Fibroblast of lung (primary cell): Measurements from ENCODE around the gene TIAM1. TPM values are rescaled to one million over a fixed set of nuclear protein-coding genes. Genes with fewer than 3 reads are reported as not detected.
"Not testable (repeated sequence)": the region's sequence is repeated elsewhere in the genome, so short reads cannot be mapped to it uniquely, and the experiment has no call there.

Experiments
- DNase-seq, 2 donors: peaks; one replicate each; pipeline versions ENCODE4 v3.0.0 to v3.0.0-alpha.2; 2010; ENCODE audit warnings: low read depth in 2 of 2
- H2AFZ ChIP-seq: 2 replicates; pipeline ENCODE4 v1.5.1; 2012; ENCODE audit warnings: low read length, control low read depth, inconsistent platforms
- H3K27ac ChIP-seq: 2 replicates; pipeline ENCODE4 v1.5.1; 2011; ENCODE audit warnings: low read length, control low read depth; ENCODE audit not compliant: insufficient read depth
- H3K27me3 ChIP-seq: 2 replicates; pipeline ENCODE4 v1.5.1; 2011; ENCODE audit warnings: mild to moderate bottlenecking, low read length; ENCODE audit not compliant: control insufficient read depth, insufficient read depth
- H3K36me3 ChIP-seq: 2 replicates; pipeline ENCODE4 v1.5.1; 2011; ENCODE audit warnings: low read length; ENCODE audit not compliant: control insufficient read depth, insufficient read depth
- H3K4me1 ChIP-seq: 2 replicates; pipeline ENCODE4 v1.5.1; 2011; ENCODE audit warnings: low read length; ENCODE audit not compliant: control insufficient read depth, insufficient read depth; ENCODE audit errors: extremely low read depth
- H3K4me2 ChIP-seq: 2 replicates; pipeline ENCODE4 v1.5.1; 2011; ENCODE audit warnings: low read length, control low read depth; ENCODE audit not compliant: insufficient read depth; ENCODE audit errors: extremely low read depth
- H3K4me3 ChIP-seq, 4 experiments: fragments of 200-600 bp in 1 of 4; sonication (generic) in 1 of 4; replicated peaks in 1 of 4; 2 replicates each; pipeline ENCODE4 v1.5.1; 2011 to 2016; ENCODE audit warnings: low read length in 4 of 4, low read depth in 3 of 4, mild to moderate bottlenecking in 3 of 4, control low read depth in 2 of 4, inconsistent platforms in 1 of 4, mixed read lengths in 1 of 4; ENCODE audit not compliant: insufficient read depth in 1 of 4; ENCODE audit errors: control extremely low read depth in 1 of 4
- H3K79me2 ChIP-seq: 2 replicates; pipeline ENCODE4 v1.5.1; 2012; ENCODE audit warnings: mild to moderate bottlenecking, low read length, inconsistent platforms; ENCODE audit not compliant: control insufficient read depth, insufficient read depth
- H3K9ac ChIP-seq: 2 replicates; pipeline ENCODE4 v1.5.1; 2011; ENCODE audit warnings: mild to moderate bottlenecking, low read length, control low read depth; ENCODE audit not compliant: insufficient read depth
- H3K9me3 ChIP-seq: 2 replicates; pipeline ENCODE4 v1.5.1; 2012; ENCODE audit warnings: low read depth, low read length; ENCODE audit not compliant: control insufficient read depth, insufficient read depth
- H4K20me1 ChIP-seq: 2 replicates; pipeline ENCODE4 v1.5.1; 2011; ENCODE audit warnings: low read length; ENCODE audit not compliant: control insufficient read depth, insufficient read depth; ENCODE audit errors: extremely low read depth
- CTCF ChIP-seq, 2 donors: IDR thresholded peaks in 1 of 2; conservative IDR thresholded peaks in 1 of 2; 1 replicate in 1 of 2; 2 replicates in 1 of 2; pipeline ENCODE4 v1.5.1; 2011 to 2012; ENCODE audit warnings: low read length in 2 of 2, control low read depth in 1 of 2, inconsistent platforms in 1 of 2, low read depth in 1 of 2, mild to moderate bottlenecking in 1 of 2
- EZH2 ChIP-seq: IDR thresholded peaks from 2 replicates; pipeline ENCODE4 v1.5.1; 2012; ENCODE audit warnings: low read length, control low read depth, mild to moderate bottlenecking; ENCODE audit errors: missing control alignments
- polyA plus RNA-seq, 2 donors: library from polyadenylated mRNA; depleted of rRNA in 1 of 2; stranded (reverse) in 1 of 2; unstranded in 1 of 2; fragments of >200 nt; gene quantifications; 2 replicates each; pipeline ENCODE4 v1.2.1, GENCODE V29; 2011 to 2012; ENCODE audit warnings: missing spikeins in 1 of 2
- total RNA-seq: library from RNA; depleted of rRNA; stranded (reverse); fragments of >200 nt; gene quantifications from 2 replicates; pipeline ENCODE4 v1.2.1, GENCODE V29; 2014

Gene TIAM1
- total and polyA plus RNA-seq, 2 donors (not counting 1 experiment from before 2014, with no cell fraction given), result under 0.01 to 0.52 TPM

- TF ChIP-seq EZH2, result no peak
- TF ChIP-seq CTCF (conservative IDR thresholded peaks at IDR 0.05 in 1 of 2, IDR thresholded peaks at IDR 0.05 in 1 of 2; ENCODE audit: low read depth in 1 of 2, low read length in 2 of 2), result no peak
- no peaks in the 10 kb centered on the region for H4K20me1 ChIP-seq
Measured at GRCh38 chr21:31232344-31232743, 111.7 kb downstream of the TIAM1 start.

GRCh38 chr21:31230937-31231336 is 113.1 kb downstream of the TIAM1 start:
- H2AFZ ChIP-seq, result no peak overlapping the region
- TF ChIP-seq CTCF (conservative IDR thresholded peaks at IDR 0.05 in 1 of 2, IDR thresholded peaks at IDR 0.05 in 1 of 2; ENCODE audit: low read depth in 1 of 2, low read length in 2 of 2) (no peak), EZH2 (no peak)
- H3K9me3 ChIP-seq, result no peaks in the 10 kb centered on the region
- no peaks in the 10 kb centered on the region for H4K20me1 ChIP-seq
- H3K27ac ChIP-seq, result no peak overlapping the region
- no peaks in the 10 kb centered on the region for H3K27me3 ChIP-seq
- no peak overlapping the region for H3K4me2 ChIP-seq
- H3K9ac ChIP-seq, result no peak overlapping the region
- DNase-seq, result no peak
- no peaks in the 10 kb centered on the region for H3K79me2 ChIP-seq
- no peaks in the 10 kb centered on the region for H3K36me3 ChIP-seq
- no peak overlapping the region for H3K4me3 ChIP-seq
- H3K4me1 ChIP-seq, result no peaks in the 10 kb centered on the region

More at GRCh38 chr21:31232344-31232743, 111.7 kb downstream of the TIAM1 start:
- no peaks in the 10 kb centered on the region for H3K4me1 ChIP-seq
- H3K4me2 ChIP-seq, result no peak overlapping the region
- DNase-seq, result no peak
- no peak overlapping the region for H3K27ac ChIP-seq
- no peak overlapping the region for H3K9ac ChIP-seq
- H3K4me3 ChIP-seq, result no peak overlapping the region
- no peak overlapping the region for H2AFZ ChIP-seq
- no peaks in the 10 kb centered on the region for H3K36me3 ChIP-seq
- H3K9me3 ChIP-seq, result no peaks in the 10 kb centered on the region
- no peaks in the 10 kb centered on the region for H3K79me2 ChIP-seq
- H3K27me3 ChIP-seq, result no peaks in the 10 kb centered on the region

GRCh38 chr21:31228723-31229122 is 115.3 kb downstream of the TIAM1 start:
- not testable (repeated sequence) for H3K4me1 ChIP-seq, H3K9ac ChIP-seq, H2AFZ ChIP-seq, H3K4me3 ChIP-seq, H3K27ac ChIP-seq, DNase-seq, H3K9me3 ChIP-seq, H3K27me3 ChIP-seq, H3K4me2 ChIP-seq, H3K79me2 ChIP-seq, H4K20me1 ChIP-seq, H3K36me3 ChIP-seq
